SU-DHL-6 (cell line): Measurements from ENCODE around the gene COX15.

Experiments used
- EZH2phosphoT487 ChIP-seq: fragments of 200-600 bp; sonication (generic), shearing (Covaris generic); conservative IDR thresholded peaks from 2 replicates; pipeline ENCODE4 v1.6.1; 2018; ENCODE audit warnings: mild to moderate bottlenecking, antibody characterized with exemption, low read length, moderate library complexity, mixed read lengths
- TF ChIP-seq, protein P1 (sequence below): fragments of 200-600 bp; sonication (generic); IDR thresholded peaks from one replicate; pipeline ENCODE4 v1.5.1; 2017; ENCODE audit warnings: antibody characterized with exemption, mild to moderate bottlenecking, low read length, moderate library complexity; ENCODE audit not compliant: insufficient read depth, poor library complexity, severe bottlenecking

DNA sequence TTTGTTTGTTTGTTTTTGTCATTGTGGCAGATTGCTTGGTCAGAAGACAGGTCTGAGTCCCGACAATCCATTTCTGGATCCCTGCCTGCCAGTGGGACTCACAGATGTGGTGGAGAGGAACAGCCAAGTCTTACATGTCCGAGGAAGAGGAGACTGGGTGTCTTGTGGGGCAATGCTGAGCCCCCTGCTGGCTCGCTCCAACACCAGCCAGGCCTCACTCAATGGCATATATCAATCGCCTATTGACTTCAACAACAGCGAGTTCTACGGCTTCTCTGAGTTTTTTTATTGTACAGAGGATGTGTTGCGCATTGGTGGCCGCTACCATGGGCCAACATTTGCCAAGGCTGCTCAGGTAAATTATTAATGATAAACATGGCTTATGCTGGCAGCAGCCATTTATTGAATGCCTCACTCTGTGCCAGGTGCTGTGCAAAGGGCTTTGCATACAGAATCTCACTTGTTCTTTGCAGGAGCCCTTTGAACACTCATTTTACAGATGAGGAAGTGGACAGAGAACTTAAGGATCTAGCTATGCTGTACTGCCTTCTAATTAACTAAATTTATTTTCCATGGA, 33.3 kb downstream of the COX15 start:
- TF ChIP-seq, protein P1, sequence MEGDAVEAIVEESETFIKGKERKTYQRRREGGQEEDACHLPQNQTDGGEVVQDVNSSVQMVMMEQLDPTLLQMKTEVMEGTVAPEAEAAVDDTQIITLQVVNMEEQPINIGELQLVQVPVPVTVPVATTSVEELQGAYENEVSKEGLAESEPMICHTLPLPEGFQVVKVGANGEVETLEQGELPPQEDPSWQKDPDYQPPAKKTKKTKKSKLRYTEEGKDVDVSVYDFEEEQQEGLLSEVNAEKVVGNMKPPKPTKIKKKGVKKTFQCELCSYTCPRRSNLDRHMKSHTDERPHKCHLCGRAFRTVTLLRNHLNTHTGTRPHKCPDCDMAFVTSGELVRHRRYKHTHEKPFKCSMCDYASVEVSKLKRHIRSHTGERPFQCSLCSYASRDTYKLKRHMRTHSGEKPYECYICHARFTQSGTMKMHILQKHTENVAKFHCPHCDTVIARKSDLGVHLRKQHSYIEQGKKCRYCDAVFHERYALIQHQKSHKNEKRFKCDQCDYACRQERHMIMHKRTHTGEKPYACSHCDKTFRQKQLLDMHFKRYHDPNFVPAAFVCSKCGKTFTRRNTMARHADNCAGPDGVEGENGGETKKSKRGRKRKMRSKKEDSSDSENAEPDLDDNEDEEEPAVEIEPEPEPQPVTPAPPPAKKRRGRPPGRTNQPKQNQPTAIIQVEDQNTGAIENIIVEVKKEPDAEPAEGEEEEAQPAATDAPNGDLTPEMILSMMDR = no peak
- TF ChIP-seq EZH2phosphoT487 = no peak
